Epithelial cell of esophagus (primary cell): Measurements from ENCODE around the gene HOXC4.

Source experiments
- DNase-seq: peaks from one replicate; pipeline ENCODE4 v3.0.0; 2010; ENCODE audit warnings: low read depth
- H3K4me3 ChIP-seq: 2 replicates; pipeline ENCODE4 v1.5.1; 2011; ENCODE audit warnings: mild to moderate bottlenecking, low read length, control low read depth
- CTCF ChIP-seq: IDR thresholded peaks from 2 replicates; pipeline ENCODE4 v1.5.1; 2011; ENCODE audit warnings: low read depth, mild to moderate bottlenecking, low read length, control low read depth, inconsistent platforms; ENCODE audit not compliant: insufficient read depth; ENCODE audit errors: missing control alignments

Gene HOXC4

GRCh38 chr12:54012631-54013409, 40.8 kb upstream of the HOXC4 start:
- DNase-seq: no peak
- no peak overlapping the region for H3K4me3 ChIP-seq
- no peak for TF ChIP-seq CTCF

- no peak for DNase-seq
- TF ChIP-seq CTCF: no peak
- no peak overlapping the region for H3K4me3 ChIP-seq
Measured at GRCh38 chr12:54014377-54015017, 39.1 kb upstream of the HOXC4 start.

- no peak for TF ChIP-seq CTCF
- H3K4me3 ChIP-seq: no peak overlapping the region
Measured at GRCh38 chr12:54015018-54015931, 38.4 kb upstream of the HOXC4 start.

GRCh38 chr12:54016051-54016450, 37.6 kb upstream of the HOXC4 start:
- no peak for TF ChIP-seq CTCF
- DNase-seq: no peak
- H3K4me3 ChIP-seq: no peak overlapping the region

More at GRCh38 chr12:54015018-54015931, 38.4 kb upstream of the HOXC4 start:
- no peak for DNase-seq

- no peak for TF ChIP-seq CTCF
- H3K4me3 ChIP-seq: no peak overlapping the region
- DNase-seq: no peak
Measured at GRCh38 chr12:54016478-54016964, 37.1 kb upstream of the HOXC4 start.

- no peak for TF ChIP-seq CTCF
- H3K4me3 ChIP-seq: peak overlapping the region; percentile 41
- DNase-seq: no peak
Measured at GRCh38 chr12:54017027-54017788, 36.4 kb upstream of the HOXC4 start.
